Karpas-422 (cell line): ENCODE results near the gene TRPM3. TPM values are rescaled to one million over a fixed set of nuclear protein-coding genes. Genes with fewer than 3 reads are reported as not detected.

Experiments
- DNase-seq: peaks from one replicate; pipeline ENCODE4 v3.0.0-alpha.2; 2015
- H2AFZ ChIP-seq: fragments of 200-600 bp; sonication (generic); 2 replicates; pipeline ENCODE4 v1.6.1; 2014; ENCODE audit warnings: antibody characterized with exemption, low read length, mixed read lengths
- H3K27ac ChIP-seq: fragments of 200-600 bp; sonication (generic); 2 replicates; pipeline ENCODE4 v1.5.1; 2014; ENCODE audit warnings: mild to moderate bottlenecking, low read length, moderate library complexity
- H3K27me3 ChIP-seq: fragments of 200-600 bp; sonication (generic); 2 replicates; pipeline ENCODE4 v1.6.1; 2014; ENCODE audit warnings: low read length, mixed read lengths
- H3K36me3 ChIP-seq: fragments of 200-600 bp; sonication (generic); 2 replicates; pipeline ENCODE4 v1.6.1; 2014; ENCODE audit warnings: low read length, mixed read lengths; ENCODE audit not compliant: insufficient read depth
- H3K4me1 ChIP-seq: fragments of 200-600 bp; sonication (generic); 2 replicates; pipeline ENCODE4 v1.6.1; 2014; ENCODE audit warnings: mild to moderate bottlenecking, low read length, mixed read lengths
- H3K4me2 ChIP-seq: fragments of 200-600 bp; sonication (generic); 2 replicates; pipeline ENCODE4 v1.6.1; 2014; ENCODE audit warnings: low read length, low read depth, mild to moderate bottlenecking; ENCODE audit not compliant: poor library complexity, severe bottlenecking
- H3K4me3 ChIP-seq: fragments of 200-600 bp; sonication (generic); 2 replicates; pipeline ENCODE4 v1.5.1; 2014; ENCODE audit warnings: mild to moderate bottlenecking, antibody characterized with exemption, low read length, mixed read lengths
- H3K79me2 ChIP-seq: fragments of 200-600 bp; sonication (generic); 2 replicates; pipeline ENCODE4 v1.6.1; 2014; ENCODE audit warnings: mild to moderate bottlenecking, low read length, mixed read lengths
- H3K9ac ChIP-seq: fragments of 200-600 bp; sonication (generic); 2 replicates; pipeline ENCODE4 v1.6.0; 2014; ENCODE audit warnings: low read length
- H3K9me2 ChIP-seq: fragments of 200-600 bp; sonication (generic), shearing (Covaris generic); replicated peaks from 2 replicates; pipeline ENCODE4 v1.6.0; 2014; ENCODE audit warnings: mild to moderate bottlenecking, low read length, moderate library complexity; ENCODE audit not compliant: insufficient read depth
- H3K9me3 ChIP-seq: fragments of 300-700, 200-600 bp; sonication (generic); 2 replicates; pipeline ENCODE4 v1.6.1; 2014; ENCODE audit warnings: low read length, mixed read lengths
- H4K20me1 ChIP-seq: fragments of 200-600 bp; sonication (generic); 2 replicates; pipeline ENCODE4 v1.6.1; 2014; ENCODE audit warnings: mild to moderate bottlenecking, antibody characterized with exemption, low read length, low read depth; ENCODE audit not compliant: insufficient read depth
- total RNA-seq: library from RNA; depleted of rRNA; stranded (reverse); fragments of >200 nt; shearing (Covaris generic); gene quantifications from 2 replicates; pipeline ENCODE4 v1.2.3, GENCODE V29; 2014; ENCODE audit warnings: low replicate concordance

The TRPM3 gene
- total RNA-seq, 1 experiment from 2014 or later, result not detected

DNA sequence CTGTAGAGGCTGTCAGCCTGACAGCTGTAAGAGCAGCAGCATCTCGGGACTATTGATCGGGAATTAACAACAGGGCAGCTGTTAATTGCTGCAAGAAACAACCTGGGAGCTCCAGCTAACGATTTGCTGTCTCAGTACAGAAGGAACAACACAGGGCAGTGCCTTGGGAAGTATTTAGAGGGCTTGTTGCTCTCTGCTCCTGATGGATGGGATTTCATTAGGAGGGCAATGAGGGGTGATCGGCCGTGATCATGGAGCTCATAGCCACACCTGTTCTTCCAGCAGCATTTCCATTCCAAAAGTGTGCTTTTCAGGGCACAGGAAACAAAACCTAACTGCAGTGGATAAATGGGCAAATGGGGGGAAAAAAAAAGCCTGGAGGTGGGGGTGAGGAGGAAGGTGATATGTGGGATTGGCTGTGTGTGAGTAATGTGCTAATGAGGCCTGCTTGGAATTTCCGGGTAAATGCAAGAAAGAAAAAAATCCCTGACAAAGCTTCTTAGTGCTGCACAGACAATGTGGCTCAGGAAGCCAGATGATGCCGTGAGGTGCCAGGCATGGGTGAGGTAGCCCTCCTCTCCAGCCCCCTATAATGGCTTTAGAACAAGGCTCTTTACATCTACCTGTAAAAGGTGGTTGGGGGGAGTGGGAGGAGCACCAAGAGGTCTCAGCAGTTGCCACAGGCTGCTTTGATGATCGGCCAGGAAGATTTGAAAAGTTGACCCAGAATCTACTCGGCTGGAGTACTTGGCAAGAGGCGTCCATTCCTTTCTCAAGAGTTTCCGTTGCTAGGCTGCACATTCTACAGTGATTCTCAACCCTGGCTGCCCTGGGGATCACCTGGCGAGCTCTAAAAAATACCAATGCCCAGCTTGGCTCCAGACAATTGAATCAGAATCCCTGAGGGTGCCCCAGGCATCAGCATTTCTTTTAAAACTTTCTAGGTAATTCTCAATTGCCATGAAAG, 567.4 kb downstream of the TRPM3 start:
- Histone ChIP-seq H3K4me3 (no peak overlapping the region), H3K27ac (no peak overlapping the region), H3K4me1 (no peaks in the 10 kb centered on the region), H3K27me3 (no peaks in the 10 kb centered on the region), H3K79me2 (no peaks in the 10 kb centered on the region), H2AFZ (no peak overlapping the region), H3K36me3 (no peaks in the 10 kb centered on the region), H3K4me2 (no peak overlapping the region), H4K20me1 (no peaks in the 10 kb centered on the region), H3K9ac (no peak overlapping the region), H3K9me2 (no peaks in the 10 kb centered on the region), H3K9me3 (no peaks in the 10 kb centered on the region)
- no peak for DNase-seq

GRCh38 chr9:70552561-70552960, 568.9 kb downstream of the TRPM3 start:
- Histone ChIP-seq H4K20me1 (no peaks in the 10 kb centered on the region), H3K27ac (no peak overlapping the region), H3K27me3 (no peaks in the 10 kb centered on the region), H3K4me1 (no peaks in the 10 kb centered on the region), H3K9me2 (no peaks in the 10 kb centered on the region), H2AFZ (no peak overlapping the region), H3K4me3 (no peak overlapping the region), H3K79me2 (no peaks in the 10 kb centered on the region), H3K9me3 (no peaks in the 10 kb centered on the region), H3K4me2 (no peak overlapping the region), H3K9ac (no peak overlapping the region), H3K36me3 (no peaks in the 10 kb centered on the region)
- DNase-seq, result no peak

DNA sequence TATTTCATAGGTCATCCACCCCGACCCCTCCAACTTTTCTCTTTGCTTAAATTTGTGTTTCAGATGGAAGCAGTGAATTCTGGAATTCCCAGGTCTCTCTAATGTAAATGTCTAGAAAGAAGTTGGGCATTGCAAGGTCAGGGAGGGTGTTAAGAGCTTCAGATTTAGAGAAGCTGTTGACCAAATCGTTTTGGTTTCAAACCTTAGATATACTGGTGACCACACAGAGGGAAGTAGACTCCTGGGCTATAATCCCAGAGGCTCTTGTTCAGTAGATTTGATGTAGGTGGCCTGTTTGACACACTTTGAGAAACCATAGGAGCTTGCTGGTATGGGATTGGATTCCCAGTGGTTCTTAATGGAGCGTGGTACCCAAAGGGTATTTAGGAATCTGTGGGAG, 569.6 kb downstream of the TRPM3 start:
- Histone ChIP-seq H3K79me2 (no peaks in the 10 kb centered on the region), H3K4me1 (no peaks in the 10 kb centered on the region), H3K9ac (no peak overlapping the region), H3K9me3 (no peaks in the 10 kb centered on the region), H3K27ac (no peak overlapping the region), H4K20me1 (no peaks in the 10 kb centered on the region), H3K4me3 (no peak overlapping the region), H2AFZ (no peak overlapping the region), H3K27me3 (no peaks in the 10 kb centered on the region), H3K9me2 (no peaks in the 10 kb centered on the region), H3K4me2 (no peak overlapping the region), H3K36me3 (no peaks in the 10 kb centered on the region)
- DNase-seq, result no peak

GRCh38 chr9:70551396-70551795, 570.0 kb downstream of the TRPM3 start:
- Histone ChIP-seq H3K4me1 (no peaks in the 10 kb centered on the region), H3K9ac (no peak overlapping the region), H3K4me2 (no peak overlapping the region), H3K9me3 (no peaks in the 10 kb centered on the region), H3K27ac (no peak overlapping the region), H4K20me1 (no peaks in the 10 kb centered on the region), H3K4me3 (no peak overlapping the region), H3K79me2 (no peaks in the 10 kb centered on the region), H3K9me2 (no peaks in the 10 kb centered on the region), H2AFZ (no peak overlapping the region), H3K27me3 (no peaks in the 10 kb centered on the region), H3K36me3 (no peaks in the 10 kb centered on the region)
- no peak for DNase-seq

GRCh38 chr9:70549926-70550325, 571.5 kb downstream of the TRPM3 start:
- Histone ChIP-seq H3K27ac (no peak overlapping the region), H3K9ac (no peak overlapping the region), H3K27me3 (no peaks in the 10 kb centered on the region), H3K4me1 (no peaks in the 10 kb centered on the region), H4K20me1 (no peaks in the 10 kb centered on the region), H3K9me2 (no peaks in the 10 kb centered on the region), H2AFZ (no peak overlapping the region), H3K36me3 (no peaks in the 10 kb centered on the region), H3K79me2 (no peaks in the 10 kb centered on the region), H3K9me3 (no peaks in the 10 kb centered on the region), H3K4me2 (no peak overlapping the region), H3K4me3 (no peak overlapping the region)
- DNase-seq, result no peak

- Histone ChIP-seq H3K36me3 (no peaks in the 10 kb centered on the region), H3K4me3 (no peak overlapping the region), H3K9me3 (no peaks in the 10 kb centered on the region), H3K27ac (no peak overlapping the region), H3K79me2 (no peaks in the 10 kb centered on the region), H3K4me1 (no peaks in the 10 kb centered on the region), H4K20me1 (no peaks in the 10 kb centered on the region), H2AFZ (no peak overlapping the region), H3K9ac (no peak overlapping the region), H3K27me3 (no peaks in the 10 kb centered on the region), H3K4me2 (no peak overlapping the region), H3K9me2 (no peaks in the 10 kb centered on the region)
- DNase-seq, result no peak
These were observed 579.0 kb downstream of the TRPM3 start for GRCh38 chr9:70542311-70542931.

- Histone ChIP-seq H2AFZ (no peak overlapping the region), H3K27me3 (no peaks in the 10 kb centered on the region), H3K4me2 (no peak overlapping the region)
These were observed 581.4 kb downstream of the TRPM3 start for GRCh38 chr9:70540016-70540415.

DNA sequence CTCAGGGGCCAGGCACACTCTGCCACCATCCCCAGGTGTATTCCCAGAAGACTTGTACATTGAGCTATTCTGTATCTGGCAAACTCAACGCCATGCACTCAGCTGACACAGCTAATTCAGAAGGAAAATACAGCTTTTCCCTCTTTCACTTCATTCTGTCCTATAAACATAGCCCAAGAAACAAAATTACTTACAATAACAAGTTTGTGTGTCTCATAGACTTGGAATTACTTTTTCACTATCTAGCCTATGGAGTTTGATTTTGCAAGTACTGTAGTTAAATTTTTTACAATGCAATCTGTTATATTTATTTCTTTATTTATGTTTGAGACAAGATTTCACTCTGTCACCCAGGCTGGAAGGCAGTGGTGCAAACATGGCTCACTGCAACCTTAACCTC, 581.9 kb downstream of the TRPM3 start:
- H3K9me3 ChIP-seq, result no peaks in the 10 kb centered on the region
- H3K27ac ChIP-seq, result no peak overlapping the region
- H3K4me3 ChIP-seq, result no peak overlapping the region
- no peak overlapping the region for H2AFZ ChIP-seq
- H3K79me2 ChIP-seq, result no peaks in the 10 kb centered on the region
- no peaks in the 10 kb centered on the region for H3K9me2 ChIP-seq
- no peak for DNase-seq
- H3K36me3 ChIP-seq, result no peaks in the 10 kb centered on the region
- no peaks in the 10 kb centered on the region for H4K20me1 ChIP-seq
- no peaks in the 10 kb centered on the region for H3K27me3 ChIP-seq
- no peaks in the 10 kb centered on the region for H3K4me1 ChIP-seq
- H3K4me2 ChIP-seq, result no peak overlapping the region
- H3K9ac ChIP-seq, result no peak overlapping the region

More at GRCh38 chr9:70540016-70540415, 581.4 kb downstream of the TRPM3 start:
- Histone ChIP-seq H3K9me3 (no peaks in the 10 kb centered on the region), H3K9ac (no peak overlapping the region), H4K20me1 (no peaks in the 10 kb centered on the region), H3K4me3 (no peak overlapping the region), H3K79me2 (no peaks in the 10 kb centered on the region), H3K36me3 (no peaks in the 10 kb centered on the region), H3K27ac (no peak overlapping the region), H3K9me2 (no peaks in the 10 kb centered on the region), H3K4me1 (no peaks in the 10 kb centered on the region)
- DNase-seq, result no peak
